Measurements from ENCODE around the gene PTPRG. TPM values are rescaled to one million over a fixed set of nuclear protein-coding genes. Genes with fewer than 3 reads are reported as not detected.

PTPRG gene
- 135 TPM for total RNA-seq

GRCh38 chr3:61561374-61562041 is at the start of gene PTPRG:
TSS of gene PTPRG (plus strand) at chr3:61561571. CDS start at chr3:61562288, 717 bp downstream.

Small RNA genes within 50 kb of the gene (small RNA-seq; reads per million reads assigned to genes)
- gene RF00019 (ENCODE audit: low replicate concordance): not detected
- gene RNU2-10P (ENCODE audit: low replicate concordance): not detected
